HepG2 (cell line): ENCODE data around the gene RNASE7. TPM values are rescaled to one million over a fixed set of nuclear protein-coding genes. Genes with fewer than 3 reads are reported as not detected.

Experiments used
- ETS1 ChIP-seq: sonication (generic); formaldehyde crosslinking; IDR thresholded peaks from 2 replicates; pipeline ENCODE4 v1.4.0; 2020; ENCODE audit warnings: missing genetic modification reagents
- GABPA ChIP-seq, 2 experiments: IDR thresholded peaks; 2 replicates each; pipeline ENCODE4 v1.6.1; 2011 to 2016; ENCODE audit warnings: low read depth in 2 of 2, low read length in 1 of 2, missing biosample characterization in 1 of 2, missing genetic modification characterization in 1 of 2
- HMG20A ChIP-seq: IDR thresholded peaks from 2 replicates; pipeline ENCODE4 v1.6.1; 2016; ENCODE audit warnings: borderline replicate concordance
- HMGA1 ChIP-seq: sonication (generic); formaldehyde crosslinking; conservative IDR thresholded peaks from 2 replicates; pipeline ENCODE4 v1.4.0; 2020; ENCODE audit warnings: missing genetic modification reagents
- JDP2 ChIP-seq: sonication (generic); formaldehyde crosslinking; IDR thresholded peaks from 2 replicates; pipeline ENCODE4 v1.8.1; 2022; ENCODE audit warnings: missing genetic modification reagents, borderline replicate concordance
- MLLT10 ChIP-seq: sonication (generic); formaldehyde crosslinking; IDR thresholded peaks from 2 replicates; pipeline ENCODE4 v1.4.0; 2020; ENCODE audit warnings: missing genetic modification reagents
- NFYC ChIP-seq: IDR thresholded peaks from 2 replicates; pipeline ENCODE4 v1.6.1; 2016; ENCODE audit warnings: missing genetic modification reagents, missing compliant biosample characterization
- NR1H2 ChIP-seq: sonication (generic); formaldehyde crosslinking; IDR thresholded peaks from 2 replicates; pipeline ENCODE4 v1.8.1; 2022; ENCODE audit warnings: low read depth, missing genetic modification reagents, borderline replicate concordance
- NR2F6 ChIP-seq, 2 experiments: IDR thresholded peaks; 2 replicates each; pipeline ENCODE4 v1.6.1; 2016; ENCODE audit warnings: antibody characterized with exemption in 1 of 2, mild to moderate bottlenecking in 1 of 2
- NR3C1 ChIP-seq: sonication (generic); formaldehyde crosslinking; IDR thresholded peaks from 2 replicates; pipeline ENCODE4 v1.4.0; 2020; ENCODE audit warnings: missing genetic modification reagents
- PHF8 ChIP-seq: sonication (generic); formaldehyde crosslinking; IDR thresholded peaks from 2 replicates; pipeline ENCODE4 v1.5.0; 2020; ENCODE audit warnings: missing genetic modification reagents
- PRMT3 ChIP-seq: sonication (generic); formaldehyde crosslinking; IDR thresholded peaks from 2 replicates; pipeline ENCODE4 v1.8.1; 2022; ENCODE audit warnings: low read depth, mild to moderate bottlenecking, moderate library complexity, missing genetic modification reagents, borderline replicate concordance
- RCOR2 ChIP-seq: IDR thresholded peaks from 2 replicates; pipeline ENCODE4 v1.6.1; 2016; ENCODE audit warnings: missing biosample characterization, missing genetic modification reagents
- ZNF136 ChIP-seq: sonication (generic); formaldehyde crosslinking; IDR thresholded peaks from 2 replicates; pipeline ENCODE4 v1.8.1; 2022; ENCODE audit warnings: low read depth, mild to moderate bottlenecking, moderate library complexity, missing genetic modification reagents
- ZNF180 ChIP-seq: sonication (generic); formaldehyde crosslinking; IDR thresholded peaks from 2 replicates; pipeline ENCODE4 v1.4.0; 2020; ENCODE audit warnings: low read depth, missing genetic modification reagents, borderline replicate concordance
- ZNF251 ChIP-seq: sonication (generic); formaldehyde crosslinking; IDR thresholded peaks from 2 replicates; pipeline ENCODE4 v1.9.0; 2021; ENCODE audit warnings: mild to moderate bottlenecking, missing genetic modification reagents
- ZNF34 ChIP-seq: sonication (generic); formaldehyde crosslinking; IDR thresholded peaks from 2 replicates; pipeline ENCODE4 v1.4.0; 2020; ENCODE audit warnings: mild to moderate bottlenecking, missing genetic modification reagents, borderline replicate concordance
- ZNF605 ChIP-seq: sonication (generic); formaldehyde crosslinking; IDR thresholded peaks from 2 replicates; pipeline ENCODE4 v1.8.0; 2022; ENCODE audit warnings: mild to moderate bottlenecking, missing genetic modification reagents
- ZNF75D ChIP-seq: sonication (generic); formaldehyde crosslinking; IDR thresholded peaks from 2 replicates; pipeline ENCODE4 v1.8.1; 2023; ENCODE audit warnings: missing genetic modification reagents, mild to moderate bottlenecking, borderline replicate concordance
- polyA plus RNA-seq, 8 experiments: library from polyadenylated mRNA; depleted of rRNA in 3 of 8; stranded (reverse) in 7 of 8; unstranded in 1 of 8; fragments of >200 nt; fragmentation: Illumina TruSeq in 4 of 8; extraction: Trizol in 4 of 8; gene quantifications; 2 replicates each; pipeline versions ENCODE4 v1.2.1 to v1.2.3, GENCODE V29; 2011 to 2016; ENCODE audit warnings: low read depth in 4 of 8, missing spikeins in 1 of 8, mixed read lengths in 1 of 8; ENCODE audit not compliant: insufficient read depth in 1 of 8
- total RNA-seq, 5 experiments: library from RNA; depleted of rRNA; stranded (reverse); fragments of >200 nt; fragmentation: Illumina TruSeq; extraction: Trizol; gene quantifications; 2 replicates each; pipeline ENCODE4 v1.2.3, GENCODE V29; 2016; ENCODE audit warnings: low read depth in 1 of 5
- TF ChIP-seq, protein P1 (sequence below): sonication (generic); formaldehyde crosslinking; IDR thresholded peaks from 2 replicates; pipeline ENCODE4 v1.8.0; 2022; ENCODE audit warnings: low read depth, missing genetic modification reagents
- TF ChIP-seq, protein P2 (sequence below): sonication (generic); formaldehyde crosslinking; IDR thresholded peaks from 2 replicates; pipeline ENCODE4 v1.4.0; 2020; ENCODE audit warnings: missing genetic modification reagents, borderline replicate concordance
- TF ChIP-seq, protein P3 (sequence below): sonication (generic); formaldehyde crosslinking; IDR thresholded peaks from 2 replicates; pipeline ENCODE4 v1.4.0; 2020; ENCODE audit warnings: missing genetic modification reagents

Gene RNASE7
- total and polyA plus RNA-seq, 2 of the 13 experiments (the other 11 are each of a cell fraction or from before 2014, with no cell fraction given), result 0.04 TPM; not detected in 1

DNA sequence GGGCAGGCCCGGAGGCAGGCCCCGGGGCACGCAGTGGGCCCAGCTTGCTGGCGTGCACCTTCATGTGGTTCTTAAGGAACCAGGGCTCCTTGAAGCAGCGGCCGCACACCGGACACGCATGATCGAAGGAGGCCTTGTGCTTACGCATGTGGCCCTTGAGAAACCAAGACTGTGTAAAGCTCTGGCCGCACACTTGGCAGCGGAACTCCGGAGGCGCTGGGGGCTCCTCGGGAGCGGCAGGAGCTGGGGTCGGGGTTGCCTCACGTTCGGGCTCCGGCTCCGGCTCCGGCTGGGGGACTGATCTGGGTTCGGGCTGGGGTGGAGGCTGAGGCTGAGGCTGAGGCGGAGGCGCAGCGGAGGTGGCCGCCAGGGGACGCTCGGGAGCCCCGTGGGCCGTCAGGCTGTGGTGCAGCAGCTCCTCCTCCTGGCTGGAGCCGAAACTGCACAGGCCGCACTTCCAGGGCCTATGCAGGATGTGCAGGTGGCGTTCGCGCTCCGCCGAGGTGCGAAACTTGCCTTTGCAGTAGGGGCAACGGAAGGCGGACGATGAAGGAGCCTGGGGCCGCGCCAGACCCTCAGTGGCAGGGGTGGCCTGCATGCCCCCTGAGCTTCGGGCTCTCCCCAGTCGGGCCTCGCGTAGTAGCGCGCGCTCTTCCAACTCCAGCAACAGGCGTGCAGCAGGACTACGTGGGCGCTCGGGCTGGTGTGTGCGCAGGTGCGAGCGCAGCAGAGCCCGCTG lies 50.3 kb downstream of the RNASE7 start (continued):
- TF ChIP-seq PHF8 (CRISPR knock-in tag) (peak; percentile 56), JDP2 (CRISPR knock-in tag) (no peak), PRMT3 (no peak), GABPA (IDR thresholded peaks at IDR 0.05; ENCODE audit: low read depth, low read length) (no peak), GABPA (CRISPR knock-in tag; IDR thresholded peaks at IDR 0.05; ENCODE audit: low read depth) (no peak), ZNF136 (CRISPR knock-in tag) (peak; percentile 92; the same call in 1 of the 2 replicates), MLLT10 (CRISPR knock-in tag) (no peak), RCOR2 (CRISPR knock-in tag) (0 out of 2 replicates have a peak, but pooled peaks have one; percentile 46), HMG20A (CRISPR knock-in tag) (no peak; the same call in 1 of the 2 replicates), ZNF180 (CRISPR knock-in tag) (0 out of 2 replicates have a peak, but pooled peaks have one; percentile 30), ZNF75D (CRISPR knock-in tag) (no peak), NR2F6 (IDR thresholded peaks at IDR 0.05) (no peak), NR2F6 (CRISPR knock-in tag; IDR thresholded peaks at IDR 0.05) (peak; percentile 80; the same call in 1 of the 2 replicates), NR1H2 (CRISPR knock-in tag) (no peak), ZNF605 (CRISPR knock-in tag) (no peak), ZNF34 (CRISPR knock-in tag) (peak; percentile 84), HMGA1 (no peak), NR3C1 (CRISPR knock-in tag) (no peak), NFYC (CRISPR knock-in tag) (no peak), ZNF251 (CRISPR knock-in tag) (no peak), ETS1 (CRISPR knock-in tag) (peak; percentile 81; the same call in 1 of the 2 replicates)
- TF ChIP-seq, protein P1, sequence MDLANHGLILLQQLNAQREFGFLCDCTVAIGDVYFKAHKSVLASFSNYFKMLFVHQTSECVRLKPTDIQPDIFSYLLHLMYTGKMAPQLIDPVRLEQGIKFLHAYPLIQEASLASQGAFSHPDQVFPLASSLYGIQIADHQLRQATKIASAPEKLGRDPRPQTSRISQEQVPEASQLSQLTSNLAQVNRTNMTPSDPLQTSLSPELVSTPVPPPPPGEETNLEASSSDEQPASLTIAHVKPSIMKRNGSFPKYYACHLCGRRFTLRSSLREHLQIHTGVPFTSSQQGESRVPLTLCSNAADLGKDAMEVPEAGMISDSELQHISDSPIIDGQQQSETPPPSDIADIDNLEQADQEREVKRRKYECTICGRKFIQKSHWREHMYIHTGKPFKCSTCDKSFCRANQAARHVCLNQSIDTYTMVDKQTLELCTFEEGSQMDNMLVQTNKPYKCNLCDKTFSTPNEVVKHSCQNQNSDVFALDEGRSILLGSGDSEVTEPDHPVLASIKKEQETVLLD (CRISPR knock-in tag), result 0 out of 2 replicates have a peak, but pooled peaks have one; percentile 16
- TF ChIP-seq, protein P2, sequence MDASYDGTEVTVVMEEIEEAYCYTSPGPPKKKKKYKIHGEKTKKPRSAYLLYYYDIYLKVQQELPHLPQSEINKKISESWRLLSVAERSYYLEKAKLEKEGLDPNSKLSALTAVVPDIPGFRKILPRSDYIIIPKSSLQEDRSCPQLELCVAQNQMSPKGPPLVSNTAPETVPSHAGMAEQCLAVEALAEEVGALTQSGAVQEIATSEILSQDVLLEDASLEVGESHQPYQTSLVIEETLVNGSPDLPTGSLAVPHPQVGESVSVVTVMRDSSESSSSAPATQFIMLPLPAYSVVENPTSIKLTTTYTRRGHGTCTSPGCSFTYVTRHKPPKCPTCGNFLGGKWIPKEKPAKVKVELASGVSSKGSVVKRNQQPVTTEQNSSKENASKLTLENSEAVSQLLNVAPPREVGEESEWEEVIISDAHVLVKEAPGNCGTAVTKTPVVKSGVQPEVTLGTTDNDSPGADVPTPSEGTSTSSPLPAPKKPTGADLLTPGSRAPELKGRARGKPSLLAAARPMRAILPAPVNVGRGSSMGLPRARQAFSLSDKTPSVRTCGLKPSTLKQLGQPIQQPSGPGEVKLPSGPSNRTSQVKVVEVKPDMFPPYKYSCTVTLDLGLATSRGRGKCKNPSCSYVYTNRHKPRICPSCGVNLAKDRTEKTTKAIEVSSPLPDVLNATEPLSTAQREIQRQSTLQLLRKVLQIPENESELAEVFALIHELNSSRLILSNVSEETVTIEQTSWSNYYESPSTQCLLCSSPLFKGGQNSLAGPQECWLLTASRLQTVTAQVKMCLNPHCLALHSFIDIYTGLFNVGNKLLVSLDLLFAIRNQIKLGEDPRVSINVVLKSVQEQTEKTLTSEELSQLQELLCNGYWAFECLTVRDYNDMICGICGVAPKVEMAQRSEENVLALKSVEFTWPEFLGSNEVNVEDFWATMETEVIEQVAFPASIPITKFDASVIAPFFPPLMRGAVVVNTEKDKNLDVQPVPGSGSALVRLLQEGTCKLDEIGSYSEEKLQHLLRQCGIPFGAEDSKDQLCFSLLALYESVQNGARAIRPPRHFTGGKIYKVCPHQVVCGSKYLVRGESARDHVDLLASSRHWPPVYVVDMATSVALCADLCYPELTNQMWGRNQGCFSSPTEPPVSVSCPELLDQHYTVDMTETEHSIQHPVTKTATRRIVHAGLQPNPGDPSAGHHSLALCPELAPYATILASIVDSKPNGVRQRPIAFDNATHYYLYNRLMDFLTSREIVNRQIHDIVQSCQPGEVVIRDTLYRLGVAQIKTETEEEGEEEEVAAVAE, result peak; percentile 77; the same call in 1 of the 2 replicates
- TF ChIP-seq, protein P3, sequence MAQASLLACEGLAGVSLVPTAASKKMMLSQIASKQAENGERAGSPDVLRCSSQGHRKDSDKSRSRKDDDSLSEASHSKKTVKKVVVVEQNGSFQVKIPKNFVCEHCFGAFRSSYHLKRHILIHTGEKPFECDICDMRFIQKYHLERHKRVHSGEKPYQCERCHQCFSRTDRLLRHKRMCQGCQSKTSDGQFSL (CRISPR knock-in tag), result peak; percentile 81
